ENCODE data around the gene VCL. TPM values are rescaled to one million over a fixed set of nuclear protein-coding genes. Genes with fewer than 3 reads are reported as not detected.

The VCL gene
- total RNA-seq, 4 donors from 2014 or later: 69.1 to 109 (median 90.1) TPM

DNA sequence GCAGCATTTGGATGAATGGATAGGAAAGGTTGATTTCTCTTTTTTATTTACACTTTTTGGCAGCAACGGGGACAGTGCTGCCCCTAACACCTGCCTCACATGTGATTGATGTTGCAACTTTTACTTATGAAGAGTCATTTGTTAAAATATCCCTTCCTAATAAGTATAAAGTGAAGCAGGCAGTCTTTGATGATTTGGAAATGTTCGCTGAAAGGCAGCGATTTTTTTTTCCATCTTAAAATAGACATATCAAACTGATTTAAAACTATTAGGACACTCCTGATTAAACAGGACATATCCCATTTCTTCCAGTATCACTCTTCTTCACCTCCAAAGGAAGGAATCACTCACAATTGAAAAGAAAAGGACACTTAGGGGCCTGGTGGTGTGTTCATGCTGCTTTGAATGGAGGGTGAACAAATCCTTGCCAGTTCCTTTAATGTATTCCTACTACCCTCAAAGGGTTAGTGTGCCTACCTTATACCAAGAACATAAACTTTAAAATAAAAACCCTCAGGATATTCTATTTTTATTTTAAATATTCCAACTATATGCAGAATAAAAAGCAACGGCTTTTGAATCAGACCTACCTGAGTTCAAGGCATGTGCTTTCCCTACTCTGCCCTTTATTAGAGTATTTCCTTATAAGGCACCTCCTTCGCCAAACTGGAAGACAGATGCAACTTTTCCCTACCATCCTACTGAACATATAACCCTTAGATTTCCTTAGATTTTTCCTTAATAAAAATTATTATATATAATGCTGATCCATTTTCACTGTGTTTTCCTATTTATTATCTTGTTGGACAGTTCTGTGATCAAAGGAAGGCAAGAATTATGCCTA, 154.2 kb downstream of the VCL start:
- TF ChIP-seq, protein P1, sequence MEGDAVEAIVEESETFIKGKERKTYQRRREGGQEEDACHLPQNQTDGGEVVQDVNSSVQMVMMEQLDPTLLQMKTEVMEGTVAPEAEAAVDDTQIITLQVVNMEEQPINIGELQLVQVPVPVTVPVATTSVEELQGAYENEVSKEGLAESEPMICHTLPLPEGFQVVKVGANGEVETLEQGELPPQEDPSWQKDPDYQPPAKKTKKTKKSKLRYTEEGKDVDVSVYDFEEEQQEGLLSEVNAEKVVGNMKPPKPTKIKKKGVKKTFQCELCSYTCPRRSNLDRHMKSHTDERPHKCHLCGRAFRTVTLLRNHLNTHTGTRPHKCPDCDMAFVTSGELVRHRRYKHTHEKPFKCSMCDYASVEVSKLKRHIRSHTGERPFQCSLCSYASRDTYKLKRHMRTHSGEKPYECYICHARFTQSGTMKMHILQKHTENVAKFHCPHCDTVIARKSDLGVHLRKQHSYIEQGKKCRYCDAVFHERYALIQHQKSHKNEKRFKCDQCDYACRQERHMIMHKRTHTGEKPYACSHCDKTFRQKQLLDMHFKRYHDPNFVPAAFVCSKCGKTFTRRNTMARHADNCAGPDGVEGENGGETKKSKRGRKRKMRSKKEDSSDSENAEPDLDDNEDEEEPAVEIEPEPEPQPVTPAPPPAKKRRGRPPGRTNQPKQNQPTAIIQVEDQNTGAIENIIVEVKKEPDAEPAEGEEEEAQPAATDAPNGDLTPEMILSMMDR (IDR thresholded peaks at IDR 0.05): no peak
- no peak for DNase-seq (ENCODE audit: low spot score)
- no peak for ATAC-seq (ENCODE audit: low FRiP score)

DNA sequence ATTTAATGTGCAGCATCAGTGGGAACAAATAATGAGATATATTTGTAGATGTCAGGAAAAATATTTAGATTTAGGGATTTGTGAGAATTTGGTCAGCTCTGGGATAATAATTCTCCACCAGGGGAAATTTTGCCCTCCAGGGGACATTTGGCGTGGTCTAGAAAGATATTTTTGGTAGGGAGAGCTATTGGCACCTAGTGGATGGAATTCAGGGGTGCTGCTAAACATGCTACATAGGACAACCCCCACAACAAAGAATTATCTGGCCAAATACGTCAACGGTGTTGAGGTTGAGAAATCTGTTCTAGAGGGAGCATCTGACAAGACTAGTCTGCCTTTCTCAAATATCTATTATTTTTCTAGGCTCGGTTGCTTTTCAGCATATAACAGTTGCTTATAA, 155.2 kb downstream of the VCL start:
- TF ChIP-seq, protein P1 (IDR thresholded peaks at IDR 0.05): no peak
- ATAC-seq (ENCODE audit: low FRiP score) (no peak), DNase-seq (ENCODE audit: low spot score) (no peak)

DNA sequence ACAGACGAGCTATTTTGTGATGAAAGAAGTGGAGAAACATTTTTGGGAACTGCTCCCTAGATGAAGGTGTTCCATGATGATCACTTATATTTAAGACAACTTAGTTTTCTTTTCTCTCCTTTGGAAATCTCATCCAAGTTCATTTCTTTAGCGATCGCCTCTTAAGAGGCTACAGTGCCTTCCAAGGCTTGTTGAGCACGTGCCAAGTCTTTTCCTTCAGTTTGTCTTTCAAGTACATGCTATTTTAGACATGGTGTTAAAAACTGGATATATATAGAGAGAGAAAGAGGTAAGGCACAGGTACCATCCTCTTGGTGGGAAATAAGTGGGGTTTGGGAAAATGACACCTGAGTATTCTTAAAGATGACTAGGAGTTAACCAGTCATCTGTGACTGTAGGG, 155.8 kb downstream of the VCL start:
- ATAC-seq (ENCODE audit: low FRiP score) (no peak), DNase-seq (ENCODE audit: low spot score) (no peak)
- TF ChIP-seq, protein P1 (IDR thresholded peaks at IDR 0.05): no peak

DNA sequence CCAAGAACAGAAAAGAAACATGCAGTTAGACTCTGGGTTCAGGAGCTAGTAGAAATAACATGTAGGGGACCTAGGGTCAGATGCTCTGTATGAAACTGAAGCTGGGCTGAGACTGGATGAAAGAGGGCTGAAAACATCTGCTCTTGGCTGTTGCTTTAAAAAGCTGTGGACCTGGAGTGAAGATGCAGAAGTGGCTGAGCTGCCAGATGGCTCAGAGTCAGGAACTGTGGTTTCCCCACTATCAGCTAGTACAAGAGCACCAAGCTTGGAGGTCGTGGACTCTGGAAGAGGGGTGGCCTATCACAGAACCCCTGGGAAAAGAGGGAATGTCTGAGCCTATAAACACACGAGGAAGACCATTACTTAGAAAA, 159.0 kb downstream of the VCL start:
- DNase-seq (ENCODE audit: low spot score): no peak
- no peak for ATAC-seq (ENCODE audit: low FRiP score)

DNA sequence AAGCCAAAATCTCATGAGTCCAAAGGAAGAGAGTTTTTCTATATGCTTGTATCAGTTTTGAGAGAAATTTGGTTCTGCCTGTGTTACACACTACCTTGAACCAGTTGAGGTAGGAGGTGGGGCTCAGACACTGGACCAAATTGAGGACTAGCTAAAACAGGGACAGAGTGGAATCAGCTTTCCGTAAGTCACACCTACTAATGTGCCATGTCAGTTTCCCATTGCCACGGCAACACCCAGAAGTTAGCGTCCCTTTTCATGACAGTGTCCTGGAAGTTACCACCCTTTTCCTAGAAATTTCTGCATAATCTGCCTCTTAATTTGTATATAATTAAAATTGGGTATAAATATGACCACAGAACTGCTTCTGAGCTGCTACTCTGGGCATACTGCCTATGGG, 162.1 kb downstream of the VCL start:
- TF ChIP-seq, protein P1 (IDR thresholded peaks at IDR 0.05): no peak
- no peak for DNase-seq (ENCODE audit: low spot score)
- ATAC-seq (ENCODE audit: low FRiP score): no peak

More for the DNA sequence above, 159.0 kb downstream of the VCL start:
- TF ChIP-seq, protein P1 (IDR thresholded peaks at IDR 0.05): no peak

DNA sequence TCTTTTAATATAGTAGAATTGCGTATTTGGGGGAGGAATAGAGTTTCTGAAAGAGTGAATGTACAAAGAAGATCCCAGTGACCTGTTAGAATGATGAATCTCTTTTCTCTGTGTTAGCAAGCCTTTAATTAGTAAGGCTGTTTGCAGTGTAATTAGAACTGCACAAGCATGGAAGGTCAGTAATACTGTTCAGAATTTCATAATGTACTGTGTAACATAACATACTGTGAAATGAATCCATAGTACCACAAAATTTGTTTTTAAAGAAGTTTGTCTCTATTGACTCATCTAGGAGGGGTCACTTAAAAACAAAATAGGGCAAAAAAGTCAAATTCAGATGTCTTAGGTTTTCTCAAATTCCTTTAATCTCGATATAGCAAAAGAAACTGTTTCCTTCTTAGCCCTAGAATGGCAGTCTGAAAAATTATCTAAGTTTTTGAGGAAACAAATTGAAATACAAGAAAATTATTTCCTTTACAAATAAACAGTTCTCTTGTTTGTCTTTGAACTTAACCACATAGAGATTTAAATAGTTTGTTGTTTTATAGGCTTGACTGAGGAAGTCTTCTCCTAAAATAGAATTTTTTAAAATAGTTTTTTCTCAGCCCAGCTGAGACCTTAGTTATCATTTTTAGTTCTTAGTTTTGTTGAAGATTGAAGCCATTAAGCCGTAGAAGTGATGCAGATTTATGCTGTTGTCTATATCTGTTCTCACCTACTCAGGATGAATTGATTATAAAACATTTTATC, 165.6 kb downstream of the VCL start:
- DNase-seq (ENCODE audit: low spot score) (no peak), ATAC-seq (ENCODE audit: low FRiP score) (no peak)
- TF ChIP-seq, protein P1 (IDR thresholded peaks at IDR 0.05): no peak

Measured in omental fat pad (tissue), 4 donors.